GM18502 (cell line): ENCODE results near the gene OR51E1.
A peak's percentile ranks its signal among the peaks of the same experiment; 100 is the strongest.

ENCODE experiments used
- ATAC-seq: cut with Tn5 transposase; IDR thresholded peaks from one replicate; pipeline ENCODE4 v1.9.1; 2021; ENCODE audit warnings: mild to moderate bottlenecking; ENCODE audit not compliant: unreplicated experiment, poor library complexity

The OR51E1 gene

DNA sequence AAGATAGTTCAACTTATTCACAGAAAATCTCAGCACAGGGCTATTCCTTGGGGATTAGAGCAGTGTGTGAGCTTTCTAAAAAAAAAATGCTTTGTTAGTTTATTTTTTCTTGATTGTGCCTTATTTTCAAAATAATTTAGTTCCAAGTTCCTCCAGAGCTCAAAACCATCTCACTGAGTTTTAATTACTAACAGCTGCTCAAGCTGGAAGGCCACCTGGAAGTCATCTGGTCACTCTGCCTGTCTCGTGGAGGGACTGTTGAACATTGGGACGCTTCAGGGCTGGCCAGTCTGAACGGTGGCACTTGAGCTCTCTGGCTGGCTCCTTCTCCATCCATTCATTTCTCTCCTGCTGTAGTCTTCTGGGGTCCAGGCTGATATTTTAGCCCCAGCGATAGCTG, 4.0 kb downstream of the OR51E1 start:
- ATAC-seq: no peak

DNA sequence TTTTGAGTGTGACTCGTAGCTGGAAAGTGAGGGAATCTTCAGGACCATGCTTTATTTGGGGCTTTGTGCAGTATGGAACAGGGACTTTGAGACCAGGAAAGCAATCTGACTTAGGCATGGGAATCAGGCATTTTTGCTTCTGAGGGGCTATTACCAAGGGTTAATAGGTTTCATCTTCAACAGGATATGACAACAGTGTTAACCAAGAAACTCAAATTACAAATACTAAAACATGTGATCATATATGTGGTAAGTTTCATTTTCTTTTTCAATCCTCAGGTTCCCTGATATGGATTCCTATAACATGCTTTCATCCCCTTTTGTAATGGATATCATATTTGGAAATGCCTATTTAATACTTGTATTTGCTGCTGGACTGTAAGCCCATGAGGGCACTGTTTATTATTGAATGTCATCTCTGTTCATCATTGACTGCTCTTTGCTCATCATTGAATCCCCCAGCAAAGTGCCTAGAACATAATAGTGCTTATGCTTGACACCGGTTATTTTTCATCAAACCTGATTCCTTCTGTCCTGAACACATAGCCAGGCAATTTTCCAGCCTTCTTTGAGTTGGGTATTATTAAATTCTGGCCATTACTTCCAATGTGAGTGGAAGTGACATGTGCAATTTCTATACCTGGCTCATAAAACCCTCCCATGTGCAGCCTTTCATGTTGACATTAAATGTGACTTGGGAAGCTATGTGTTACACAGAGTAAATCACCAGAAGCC, 11.0 kb downstream of the OR51E1 start:
- no peak for ATAC-seq

DNA sequence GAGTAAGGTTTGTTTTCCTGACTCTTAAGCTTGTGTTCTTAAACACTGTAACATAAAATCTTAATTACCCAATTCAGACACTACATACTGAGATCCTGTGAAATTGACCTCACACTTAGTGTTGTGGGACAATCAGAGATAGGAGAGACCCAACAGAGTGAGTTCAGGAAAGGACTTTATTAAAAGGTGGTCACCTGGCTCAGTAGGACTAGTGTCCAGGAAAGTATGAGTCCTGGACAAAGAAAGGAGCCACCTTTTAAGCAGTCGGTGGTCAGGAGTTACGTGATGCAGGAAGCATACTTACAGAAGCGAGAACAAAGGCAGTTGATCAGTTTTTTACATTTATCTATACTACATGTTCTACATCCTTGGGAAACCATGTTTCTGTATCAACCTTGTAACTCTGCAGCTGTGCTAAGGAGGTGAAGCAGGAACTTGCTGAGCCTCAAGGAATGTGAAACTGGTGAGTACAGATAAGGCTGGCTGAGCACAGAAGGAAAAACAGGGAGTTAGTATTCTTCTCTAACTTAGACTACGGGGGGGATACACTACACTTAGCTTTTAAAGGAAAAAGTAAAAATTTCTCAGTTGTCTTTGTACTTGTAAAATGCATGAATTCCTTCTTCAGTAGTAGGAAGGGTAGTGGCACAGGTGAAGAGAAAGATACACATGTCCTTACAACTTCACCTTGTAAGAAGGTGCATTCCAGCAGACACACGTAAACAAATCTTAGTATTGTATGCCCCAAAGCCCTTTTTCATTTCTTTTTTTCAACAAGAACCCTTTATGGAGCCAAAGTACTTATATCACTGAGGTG, 15.1 kb downstream of the OR51E1 start:
- no peak for ATAC-seq

DNA sequence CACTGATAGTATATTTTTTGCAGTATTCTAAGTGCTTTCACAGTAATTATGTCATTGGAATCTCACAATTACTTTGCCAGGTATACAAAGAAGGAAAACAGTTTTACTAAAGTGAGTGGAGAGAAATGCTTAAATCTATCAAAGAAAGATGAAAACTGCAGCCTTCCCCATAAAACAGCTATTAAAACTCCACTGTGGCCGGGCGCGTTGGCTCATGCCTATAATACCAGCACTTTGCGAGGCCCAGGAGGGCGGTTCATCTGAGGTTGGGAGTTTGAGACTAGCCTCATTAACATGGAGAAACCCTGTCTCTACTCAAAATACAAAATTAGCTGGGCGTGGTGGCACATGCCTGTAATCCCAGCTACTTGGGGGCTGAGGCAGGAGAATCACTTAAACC, 19.1 kb downstream of the OR51E1 start:
- no peak for ATAC-seq

DNA sequence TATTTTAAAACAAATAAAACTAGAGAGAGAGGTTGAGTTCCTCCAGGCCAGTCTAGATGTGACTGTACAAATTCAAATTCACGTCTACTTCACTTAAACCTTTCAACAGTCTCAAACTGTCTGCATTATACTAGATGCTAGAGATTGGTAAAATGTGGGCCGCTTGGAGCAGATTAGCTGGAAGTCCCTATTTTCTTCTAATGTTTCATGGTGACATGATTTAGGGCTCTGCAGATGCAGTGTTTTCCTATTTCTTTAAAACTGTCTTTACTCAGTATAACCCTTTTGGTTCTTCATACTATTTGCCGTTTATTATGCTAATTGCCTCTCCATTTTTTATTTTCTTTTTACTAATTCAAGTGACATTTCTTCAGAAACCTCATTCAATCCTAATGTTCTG, 20.4 kb downstream of the OR51E1 start:
- no peak for ATAC-seq

DNA sequence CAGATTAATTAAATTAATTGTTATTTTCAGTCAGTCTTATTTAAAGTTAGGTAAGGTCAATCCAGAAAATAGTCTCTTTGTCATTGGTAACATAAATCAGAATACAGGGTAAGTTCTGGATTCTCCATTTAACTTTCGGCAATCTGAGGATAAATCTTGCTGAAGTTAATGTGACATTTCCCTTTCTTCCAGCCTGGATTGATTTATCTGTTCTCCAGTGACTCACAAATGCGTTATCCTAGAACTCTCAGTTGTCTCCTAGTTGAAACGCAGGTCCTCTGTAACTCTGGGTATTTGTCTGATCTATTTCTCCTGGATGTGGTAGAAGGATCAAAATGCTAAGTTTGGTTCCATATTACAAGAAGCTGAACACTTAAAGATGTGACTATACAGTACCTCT, 21.0 kb downstream of the OR51E1 start:
- ATAC-seq: no peak

DNA sequence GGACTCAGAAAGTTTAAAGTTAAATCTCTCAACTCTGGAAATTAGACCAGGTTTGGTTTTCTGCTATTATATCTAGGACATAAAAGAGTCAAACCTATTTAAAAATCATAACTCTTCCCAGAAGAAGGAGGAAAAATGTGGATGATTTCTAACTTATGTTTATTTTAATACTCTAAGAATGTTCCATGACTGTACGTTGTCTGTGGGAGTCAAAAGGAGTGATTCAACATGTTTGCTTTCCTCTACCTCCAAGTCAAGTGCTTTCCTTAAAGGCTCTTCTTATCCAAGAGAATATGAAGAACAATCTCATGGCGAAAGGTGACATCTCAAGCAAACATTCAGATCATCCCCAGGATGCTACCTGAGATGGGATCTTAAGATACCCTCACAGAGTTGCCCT, 21.6 kb downstream of the OR51E1 start:
- ATAC-seq: no peak

DNA sequence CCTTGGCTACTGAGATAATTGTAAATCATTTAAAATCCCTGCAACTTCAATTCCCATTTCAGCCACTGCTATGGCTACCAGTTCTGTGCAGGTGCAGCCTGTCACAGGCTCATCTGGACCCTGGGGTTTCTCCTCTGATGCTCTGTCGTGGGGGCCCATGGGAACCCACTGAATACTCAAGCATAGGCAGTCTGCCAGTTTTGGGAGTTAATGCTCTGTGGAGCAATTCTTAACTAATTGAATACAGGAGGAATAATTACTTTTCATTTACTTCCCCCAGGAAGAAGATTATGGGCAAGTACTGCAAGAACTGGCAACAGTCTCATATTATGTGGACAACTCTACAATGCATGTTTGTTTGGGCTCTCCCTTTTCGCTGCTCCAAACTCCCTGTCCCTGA, 28.0 kb downstream of the OR51E1 start:
- ATAC-seq: no peak

DNA sequence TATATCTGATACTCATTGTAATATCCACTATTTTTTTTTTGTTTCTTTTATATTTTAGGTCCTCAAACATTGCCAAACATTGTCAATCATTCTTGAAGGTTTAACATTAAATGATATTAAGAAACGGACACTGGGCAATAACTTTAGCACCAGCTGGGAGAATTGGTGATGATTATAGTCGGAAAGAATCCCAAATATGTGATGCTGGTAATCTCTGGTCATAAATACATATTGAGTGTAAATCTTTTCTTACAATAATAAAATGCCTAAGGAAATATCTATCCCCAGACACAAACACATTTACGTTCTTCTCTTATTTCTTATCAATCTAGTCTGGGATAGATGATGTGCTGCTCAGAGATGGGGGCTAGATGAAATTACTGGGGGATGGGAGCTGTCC, 28.7 kb downstream of the OR51E1 start:
- ATAC-seq: no peak

DNA sequence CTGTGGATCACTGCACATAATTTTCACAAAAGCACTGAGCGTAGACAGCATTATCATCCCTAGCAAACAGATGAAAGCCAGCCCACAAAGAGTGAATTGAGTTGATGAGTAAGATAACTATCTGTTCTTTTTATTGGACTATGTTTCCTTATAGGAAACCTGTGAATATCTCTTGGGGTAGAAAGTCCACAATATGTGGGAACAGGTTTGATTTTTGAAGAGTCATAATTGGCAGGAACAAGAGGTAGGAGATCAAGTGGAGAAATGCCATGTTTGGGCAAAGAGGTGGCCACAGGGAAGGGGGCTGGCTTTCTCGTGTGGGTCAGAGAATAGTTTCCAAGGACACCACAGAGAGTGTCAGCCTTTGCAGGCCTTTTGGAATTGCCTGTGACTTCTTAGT, 30.0 kb downstream of the OR51E1 start:
- no peak for ATAC-seq

DNA sequence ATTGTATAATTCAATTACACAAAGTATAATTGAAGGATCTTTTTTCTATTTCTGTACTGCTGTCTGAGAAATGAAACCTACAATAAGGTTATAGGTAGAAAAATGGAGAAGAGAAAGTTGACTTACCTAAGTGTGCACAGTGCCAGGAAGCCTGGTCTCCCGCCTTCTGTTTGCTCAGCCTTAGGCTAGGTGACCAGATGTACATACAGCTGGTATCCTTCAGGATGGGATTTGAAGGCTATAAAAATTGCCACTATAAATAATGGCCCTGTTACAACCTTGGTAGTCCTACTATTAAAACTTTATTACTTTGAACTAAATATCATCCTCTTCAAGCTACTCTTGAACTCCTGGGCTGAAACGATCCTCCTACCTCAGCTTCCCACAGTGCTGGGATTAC, 34.2 kb downstream of the OR51E1 start:
- no peak for ATAC-seq

DNA sequence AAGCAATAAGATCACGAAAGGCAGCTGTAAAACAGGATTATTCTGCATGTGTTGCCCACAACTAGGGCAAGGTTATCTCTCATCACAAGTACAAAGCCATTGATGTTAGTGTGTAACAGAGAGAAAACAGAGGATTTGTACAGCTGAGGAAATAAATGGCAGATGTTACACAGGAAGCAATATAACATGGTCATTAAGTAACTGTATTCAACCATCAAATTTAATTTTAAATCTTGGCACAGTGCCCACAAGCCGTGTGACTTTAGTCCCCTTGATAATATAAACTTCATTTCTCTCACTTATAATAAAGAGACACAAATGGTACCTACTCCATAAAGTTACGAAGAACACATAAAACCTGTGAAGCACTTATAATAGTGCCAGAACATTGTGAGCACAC, 36.6 kb downstream of the OR51E1 start:
- ATAC-seq: no peak

DNA sequence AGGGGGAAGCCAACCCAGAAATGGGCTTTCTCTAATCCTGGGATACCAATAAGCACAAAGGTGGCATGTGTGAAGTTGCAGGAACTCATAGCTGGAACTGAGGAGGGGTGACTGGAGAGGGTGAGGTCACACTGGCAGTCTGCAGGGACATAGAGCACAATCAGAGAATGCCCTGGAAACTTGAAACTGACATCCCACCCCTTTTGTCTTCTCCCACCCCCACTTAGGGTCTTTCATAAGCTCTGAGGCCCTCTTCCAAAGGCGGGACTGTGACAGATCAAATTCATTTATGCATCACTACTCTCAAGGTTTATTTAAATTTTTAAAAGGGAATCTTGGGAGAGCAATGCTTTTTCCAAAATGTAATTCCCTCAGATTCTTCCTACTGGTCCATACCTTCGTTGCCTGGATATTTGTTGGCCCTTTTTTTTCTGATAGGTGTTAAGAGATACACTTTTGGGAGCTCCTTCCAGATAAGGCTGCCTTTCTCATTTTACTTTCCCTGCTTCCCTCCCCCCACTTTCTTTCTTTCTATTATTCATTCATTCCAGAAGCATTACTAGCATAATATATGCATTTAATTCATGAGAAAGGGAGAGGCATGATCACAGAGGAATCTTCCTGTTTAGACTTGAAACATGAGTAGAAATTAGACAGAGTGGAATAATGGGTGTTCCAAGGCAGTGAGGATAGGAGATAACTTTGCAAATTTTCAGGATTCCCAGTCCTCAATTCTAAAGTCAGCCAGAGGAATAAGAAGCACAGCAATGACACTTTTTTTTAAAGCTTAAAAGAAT, 39.0 kb downstream of the OR51E1 start:
- ATAC-seq: no peak

DNA sequence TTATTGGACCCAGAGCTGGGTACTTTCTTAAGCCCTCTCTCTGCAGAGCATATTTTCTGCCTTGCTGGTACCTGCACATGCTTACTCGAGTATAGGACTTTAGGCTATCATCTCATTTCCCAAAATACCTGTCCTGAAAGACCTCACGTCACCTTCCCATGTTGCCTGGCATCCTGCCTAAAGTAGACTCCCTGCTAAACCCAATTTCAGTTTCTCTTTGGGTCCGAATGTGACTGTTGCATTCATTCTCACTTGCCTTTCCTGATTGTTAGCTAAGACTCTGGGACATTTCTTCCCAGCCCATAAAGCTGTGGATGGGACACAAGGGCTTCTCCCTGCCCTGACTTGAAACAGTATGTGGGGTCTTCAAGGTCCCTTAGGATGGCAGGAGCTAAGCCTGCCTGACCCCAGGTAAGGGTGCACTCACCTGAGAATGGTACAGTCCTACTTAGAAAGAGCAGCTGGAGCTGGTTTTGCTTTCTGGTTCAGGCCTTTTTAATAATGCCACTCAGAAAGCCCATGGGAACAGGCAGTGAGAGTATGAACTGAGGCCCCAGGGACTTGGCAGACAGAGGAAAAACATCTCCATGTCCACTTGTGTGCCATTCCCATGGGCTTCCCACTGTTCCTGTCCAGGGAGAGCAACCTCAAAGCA, 41.0 kb downstream of the OR51E1 start:
- ATAC-seq: no peak

DNA sequence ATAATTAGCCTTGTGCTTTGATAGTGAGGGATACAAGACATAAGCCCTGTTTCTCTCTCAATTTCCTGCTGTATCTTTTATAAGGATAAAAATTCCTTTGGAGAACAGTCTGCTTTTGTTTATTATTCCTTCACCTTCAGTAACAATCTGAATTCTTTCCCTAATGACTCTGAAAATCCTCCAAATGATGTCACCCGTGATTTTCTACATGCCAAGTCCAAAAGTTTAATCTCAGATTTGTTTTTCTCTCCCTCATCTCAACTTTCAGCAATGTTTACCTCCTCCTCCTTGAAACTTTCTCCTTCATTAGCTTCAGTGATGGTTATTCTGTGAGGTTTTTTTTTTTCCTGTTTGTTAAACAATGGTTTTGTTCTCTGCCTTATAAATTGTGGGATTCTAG, 51.7 kb downstream of the OR51E1 start:
- no peak for ATAC-seq

DNA sequence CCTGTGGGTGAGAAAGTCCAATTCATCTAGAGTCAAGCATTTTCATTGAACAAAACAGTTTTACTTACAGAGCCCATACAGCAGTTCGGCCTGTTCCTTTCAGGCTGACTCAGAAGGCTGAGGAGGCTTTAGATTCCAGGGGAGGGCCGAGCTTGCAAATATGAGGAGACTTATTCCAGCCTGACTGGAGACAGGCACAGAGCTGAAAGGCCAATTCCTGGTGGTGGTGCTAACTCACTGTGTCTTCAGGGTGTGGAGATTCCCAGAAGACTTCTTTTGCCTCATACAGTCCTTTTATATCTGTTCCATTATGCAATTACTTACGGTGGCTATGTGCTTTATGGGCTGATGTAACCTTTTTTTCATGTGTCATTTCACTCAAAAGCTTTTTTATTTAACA, 53.8 kb downstream of the OR51E1 start, which contains the start of gene OR51E2:
TSS of gene OR51E2 (minus strand) at position 269 of the 400 bp plus-strand sequence. CDS start 15,142 bp downstream, outside the sequence.
- no peak for ATAC-seq

DNA sequence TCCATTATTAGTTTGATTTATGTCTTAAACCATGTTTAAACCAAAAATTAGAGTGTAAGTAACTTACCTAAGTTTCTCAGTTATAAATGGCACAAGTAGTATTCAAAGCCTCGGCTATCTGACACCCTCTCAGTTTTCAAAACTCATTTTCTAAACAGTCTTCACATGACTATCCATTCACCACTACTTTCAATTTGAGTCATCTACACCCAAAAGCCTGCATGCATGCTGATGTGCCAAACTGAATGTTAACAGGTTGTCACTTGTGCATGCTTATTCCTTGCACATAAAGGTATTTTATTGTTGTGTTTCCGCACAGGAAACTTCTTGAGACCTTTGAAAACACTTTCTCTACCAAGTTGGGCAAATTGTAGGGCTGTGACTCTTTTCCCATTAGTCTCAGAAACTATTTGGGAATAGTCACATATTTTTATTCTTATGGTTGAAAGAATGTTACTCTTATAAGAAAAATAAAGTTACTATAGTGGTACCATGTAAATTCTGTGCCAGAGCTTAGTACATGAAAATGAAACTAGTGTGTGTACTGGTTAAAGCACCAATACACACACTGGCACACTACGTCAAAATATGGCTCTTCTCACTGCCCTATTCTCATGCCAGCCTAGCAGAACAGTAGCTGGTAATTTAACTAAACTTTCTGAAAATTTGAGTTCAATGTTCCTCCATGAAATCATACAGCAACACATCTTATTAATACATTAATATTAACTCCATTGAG, 56.1 kb downstream of the OR51E1 start:
- ATAC-seq: peak; percentile 94

DNA sequence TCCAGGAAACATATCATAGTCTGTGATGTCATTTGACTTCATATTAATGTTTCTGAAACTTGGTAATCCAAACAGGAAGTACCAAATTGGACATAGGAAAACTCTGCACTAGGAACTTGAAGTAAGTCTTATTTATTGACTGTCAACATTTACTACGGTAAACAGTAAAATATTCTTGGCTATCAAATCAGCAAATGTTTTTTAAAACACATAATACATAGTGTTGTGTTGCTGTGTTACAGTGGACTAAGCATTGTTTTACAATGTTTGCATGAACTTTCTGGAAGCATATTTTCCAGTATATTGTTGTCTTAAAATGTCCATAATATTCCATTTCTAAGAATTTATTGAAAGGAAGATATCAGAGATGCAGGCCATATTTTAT, 56.6 kb downstream of the OR51E1 start:
- no peak for ATAC-seq

DNA sequence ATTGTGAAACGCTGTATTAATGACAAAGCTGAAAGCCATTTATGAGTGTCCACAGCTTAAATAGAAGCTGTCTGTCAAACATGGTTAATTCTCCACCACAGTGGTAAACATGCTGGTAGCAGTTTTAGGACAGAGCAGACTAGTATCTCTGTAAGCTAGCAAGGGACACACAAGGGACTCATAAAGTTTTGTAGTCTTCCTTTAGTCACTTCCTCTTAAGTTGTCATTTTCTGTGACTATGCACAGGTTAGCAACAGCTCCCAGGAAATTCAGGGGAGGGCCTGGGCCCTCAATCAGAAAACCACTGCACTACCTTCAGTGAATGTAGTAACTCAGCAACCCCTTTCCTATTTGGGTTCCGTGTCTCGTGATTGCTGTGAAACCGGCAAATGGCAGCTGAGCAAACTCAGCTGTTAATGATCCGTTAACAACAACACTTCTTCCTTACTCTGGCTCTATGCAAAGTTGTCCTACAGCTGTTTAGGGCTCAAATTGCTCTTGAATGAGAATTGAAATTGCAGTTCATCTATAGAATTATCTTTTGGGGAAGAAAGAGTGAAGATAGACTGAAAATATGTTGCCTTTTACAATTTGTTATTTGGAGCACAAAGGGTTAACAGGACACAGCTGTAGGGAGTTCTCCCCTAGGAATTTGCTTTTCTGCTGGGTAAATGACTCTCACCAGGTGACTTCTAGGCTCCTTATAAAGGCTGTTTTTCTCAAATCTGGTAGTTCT, 60.4 kb downstream of the OR51E1 start, which contains the start of gene MMP26:
TSS of gene MMP26 (plus strand) at position 731 of the 736 bp plus-strand sequence.
- peak; percentile 53 for ATAC-seq
